K562 (cell line): ENCODE measurements around the gene ADAMTSL3. TPM values are rescaled to one million over a fixed set of nuclear protein-coding genes. Genes with fewer than 3 reads are reported as not detected.

Source experiments
- ATAC-seq: fragments of 200-7000 bp; cut with Tn5 transposase; 3 replicates; pipeline ENCODE4 v1.9.1; 2020; ENCODE audit warnings: moderate library complexity
- BruUV-seq: library from RNA; stranded (reverse); fragments of 400-500 nt; replicated peaks from 2 replicates; lab custom pipeline; 2021; lab: Mats Ljungman, UMichigan
- CTCF ChIA-PET: fragments of 300-600 bp; formaldehyde crosslinking; extraction: SDS; loops from one replicate; lab custom pipeline; 2021; ENCODE audit warnings: low intra/inter-chr PET ratio; lab: Yijun Ruan, JAX
- POLR2A ChIA-PET: fragments of 300-600, 350-650 bp; sonication (Branson Sonifier 250); formaldehyde crosslinking; extraction: SDS; loops from one replicate; lab custom pipeline; 2021; ENCODE audit warnings: antibody characterized with exemption, inconsistent platforms; lab: Yijun Ruan, JAX
- DNase-seq, 4 experiments: peaks; one replicate each; pipeline versions ENCODE4 v3.0.0 to v3.0.0-alpha.2; 2011 to 2018; ENCODE audit warnings: low spot score in 3 of 4, mixed read lengths in 3 of 4; ENCODE audit errors: extremely low read depth in 1 of 4
- FAIRE-seq: peaks from 2 replicates; lab custom pipeline; 2011; peaks lifted over from hg19 to GRCh38; lab: Jason Lieb, UNC
- H2AFZ ChIP-seq: 2 replicates; pipeline ENCODE4 v1.6.0; 2011; ENCODE audit warnings: low read depth, low read length, control low read depth, inconsistent platforms
- H3K27ac ChIP-seq: fragments of 200-600 bp; 3 replicates; pipeline ENCODE4 v1.8.0; 2011; ENCODE audit warnings: low read depth, mild to moderate bottlenecking, control low read depth, inconsistent platforms, low read length, moderate library complexity, mixed read lengths; ENCODE audit errors: extremely low read depth
- H3K27me3 ChIP-seq, 2 experiments: fragments of 300-600 bp in 1 of 2; 2 replicates in 1 of 2; 3 replicates in 1 of 2; pipeline versions ENCODE4 v1.6.0 to v1.8.0; 2011; ENCODE audit warnings: inconsistent platforms in 2 of 2, low read length in 2 of 2, mild to moderate bottlenecking in 1 of 2, mixed read lengths in 1 of 2, moderate library complexity in 1 of 2; ENCODE audit not compliant: control insufficient read depth in 2 of 2, insufficient read depth in 2 of 2
- H3K36me3 ChIP-seq: fragments of 300-600 bp; 3 replicates; pipeline ENCODE4 v1.8.0; 2011; ENCODE audit warnings: mild to moderate bottlenecking, low read length, inconsistent platforms; ENCODE audit not compliant: control insufficient read depth, insufficient read depth
- H3K4me1 ChIP-seq, 2 experiments: fragments of 200-600 bp in 1 of 2; replicated peaks in 1 of 2; 2 replicates in 1 of 2; 3 replicates in 1 of 2; pipeline versions ENCODE4 v1.5.1 to v1.8.0; 2011; ENCODE audit warnings: inconsistent platforms in 2 of 2, low read length in 2 of 2, mild to moderate bottlenecking in 1 of 2, mixed read lengths in 1 of 2, moderate library complexity in 1 of 2; ENCODE audit not compliant: control insufficient read depth in 2 of 2, insufficient read depth in 2 of 2
- H3K4me2 ChIP-seq: 2 replicates; pipeline ENCODE4 v1.6.1; 2011; ENCODE audit warnings: low read length, control low read depth, inconsistent platforms, mixed read lengths; ENCODE audit not compliant: insufficient read depth
- H3K4me3 ChIP-seq: fragments of 200-600 bp; sonication (generic), shearing (Covaris generic); 2 replicates; pipeline ENCODE4 v1.5.1; 2016; ENCODE audit warnings: control low read depth, inconsistent platforms
- H3K79me2 ChIP-seq: fragments of 200-600 bp; 3 replicates; pipeline ENCODE4 v1.8.0; 2011; ENCODE audit warnings: low read length, inconsistent platforms; ENCODE audit not compliant: control insufficient read depth, insufficient read depth
- H3K9ac ChIP-seq, 2 experiments: 2 replicates each; pipeline versions ENCODE4 v1.6.0 to v1.6.1; 2011; ENCODE audit warnings: low read depth in 2 of 2, low read length in 2 of 2, control low read depth in 1 of 2, inconsistent platforms in 1 of 2, mild to moderate bottlenecking in 1 of 2, mixed read lengths in 1 of 2; ENCODE audit not compliant: insufficient read depth in 1 of 2
- H3K9me1 ChIP-seq: one replicate; pipeline ENCODE4 v1.6.0; 2011; ENCODE audit warnings: inconsistent platforms, mild to moderate bottlenecking, low read length, moderate library complexity; ENCODE audit not compliant: control insufficient read depth, insufficient read depth
- H3K9me3 ChIP-seq: replicated peaks from 2 replicates; pipeline ENCODE4 v1.5.1; 2011; ENCODE audit warnings: low read depth, low read length, inconsistent platforms; ENCODE audit not compliant: control insufficient read depth, insufficient read depth
- H4K20me1 ChIP-seq: replicated peaks from 2 replicates; pipeline ENCODE4 v1.6.1; 2011; ENCODE audit warnings: low read length, inconsistent platforms, mixed read lengths; ENCODE audit not compliant: control insufficient read depth, insufficient read depth
- ATF7 ChIP-seq: fragments of 450-650 bp; IDR thresholded peaks from 2 replicates; pipeline ENCODE4 v1.7.1; 2014; ENCODE audit warnings: mild to moderate bottlenecking, moderate library complexity
- C11orf30 ChIP-seq: fragments of 450-650 bp; IDR thresholded peaks from 2 replicates; pipeline ENCODE4 v1.6.1; 2016; ENCODE audit warnings: low read depth, mild to moderate bottlenecking
- EZH2 ChIP-seq: IDR thresholded peaks from 2 replicates; pipeline ENCODE4 v1.6.1; 2012; ENCODE audit warnings: low read depth, mild to moderate bottlenecking, inconsistent platforms, low read length, borderline replicate concordance
- FOSL1 ChIP-seq: fragments of 200-800 bp; sonication (Bioruptor generic); conservative IDR thresholded peaks from 2 replicates; pipeline ENCODE4 v1.6.1; 2016; ENCODE audit warnings: missing genetic modification characterization, missing compliant biosample characterization
- GABPA ChIP-seq: fragments of 200-800 bp; sonication (Bioruptor generic); conservative IDR thresholded peaks from 2 replicates; pipeline ENCODE4 v1.6.1; 2016; ENCODE audit warnings: low read depth, missing genetic modification characterization, missing compliant biosample characterization
- JUND ChIP-seq, 2 experiments: IDR thresholded peaks; 2 replicates in 1 of 2; 3 replicates in 1 of 2; pipeline ENCODE4 v1.6.1; 2011; ENCODE audit warnings: borderline replicate concordance in 2 of 2, low read depth in 2 of 2, low read length in 2 of 2, improper control_type of control experiment in 1 of 2, missing biosample characterization in 1 of 2, missing genetic modification characterization in 1 of 2, missing genetic modification reagents in 1 of 2
- KLF1 ChIP-seq: fragments of 450-650 bp; IDR thresholded peaks from 2 replicates; pipeline ENCODE4 v1.6.1; 2016; ENCODE audit warnings: missing genetic modification characterization, missing compliant biosample characterization
- MTA3 ChIP-seq: fragments of 450-650 bp; formaldehyde crosslinking; IDR thresholded peaks from 2 replicates; pipeline ENCODE4 v1.6.1; 2017; ENCODE audit warnings: mild to moderate bottlenecking, borderline replicate concordance
- NFE2L1 ChIP-seq: fragments of 450-650 bp; IDR thresholded peaks from 2 replicates; pipeline ENCODE4 v1.6.1; 2016; ENCODE audit warnings: missing genetic modification characterization, low read depth, mild to moderate bottlenecking, missing compliant biosample characterization, moderate library complexity, borderline replicate concordance
- PBX2 ChIP-seq, 2 experiments: IDR thresholded peaks in 1 of 2; conservative IDR thresholded peaks in 1 of 2; 2 replicates each; pipeline ENCODE4 v1.6.1; 2016; ENCODE audit warnings: low read depth in 2 of 2, mild to moderate bottlenecking in 1 of 2, missing compliant biosample characterization in 1 of 2, missing genetic modification characterization in 1 of 2, moderate library complexity in 1 of 2
- POLR2A ChIP-seq: fragments of 450-650 bp; conservative IDR thresholded peaks from 2 replicates; pipeline ENCODE4 v1.6.1; 2016
- SMARCC2 ChIP-seq: fragments of 450-650 bp; IDR thresholded peaks from 2 replicates; pipeline ENCODE4 v1.6.1; 2017; ENCODE audit warnings: antibody characterized with exemption, moderate library complexity, mild to moderate bottlenecking, low read depth
- SUPT5H ChIP-seq: fragments of 450-650 bp; IDR thresholded peaks from 2 replicates; pipeline ENCODE4 v1.6.1; 2016
- ZBTB33 ChIP-seq: sonication (generic); formaldehyde crosslinking; IDR thresholded peaks from 2 replicates; pipeline ENCODE4 v1.8.1; 2023; ENCODE audit warnings: mild to moderate bottlenecking, missing genetic modification reagents
- ZNF253 ChIP-seq: fragments of 250-450 bp; sonication (Bioruptor Pico); conservative IDR thresholded peaks from 2 replicates; pipeline ENCODE4 v1.6.1; 2021; ENCODE audit warnings: mild to moderate bottlenecking
- ZNF398 ChIP-seq: fragments of 250-450 bp; sonication (Bioruptor Pico); IDR thresholded peaks from 2 replicates; pipeline ENCODE4 v1.8.0; 2021; ENCODE audit warnings: moderate library complexity, mild to moderate bottlenecking, inconsistent platforms
- WGBS: fragments of 100-300 bp; shearing (Covaris generic); methylation state at CpG from one replicate; pipeline ENCODE4 v1.1.6; 2016; ENCODE audit warnings: low coverage, mixed read lengths; ENCODE audit not compliant: insufficient coverage; ENCODE audit errors: missing lambda C conversion rate; 5-methylcytosine and 5-hydroxymethylcytosine counted together
- in situ Hi-C: fragments of 300-500 bp; cut with MboI; formaldehyde crosslinking; loops from 4 replicates; pipeline ENCODE4 v1.15.0; 2018; ENCODE audit warnings: inconsistent platforms, mixed read lengths
- intact Hi-C: fragments of 100-400 bp; cut with micrococcal nuclease; formaldehyde crosslinking; loops from 2 replicates; pipeline ENCODE4 v1.14.2; 2022
- polyA plus RNA-seq, 8 experiments: library from polyadenylated mRNA; depleted of rRNA in 4 of 8; stranded (reverse) in 5 of 8; unstranded in 3 of 8; fragments of >200 nt; fragmentation: Nextera tagmentation in 2 of 8; fragmentation: Illumina TruSeq in 1 of 8; extraction: Ambion mirVana in 2 of 8; extraction: Trizol in 1 of 8; gene quantifications; 2 replicates each; pipeline versions ENCODE4 v1.2.1 to v1.2.3, GENCODE V29; 2011 to 2014; ENCODE audit warnings: inconsistent platforms in 1 of 8, missing spikeins in 1 of 8
- total RNA-seq, 7 experiments: library from RNA; depleted of rRNA in 6 of 7; stranded (reverse); fragments of >200 nt in 6 of 7; fragmentation: Illumina TruSeq in 2 of 7; extraction: Trizol in 2 of 7; gene quantifications; 2 replicates each; pipeline versions ENCODE4 v1.2.1 to v1.2.3, GENCODE V29; 2011 to 2021; ENCODE audit warnings: low replicate concordance in 1 of 7

The ADAMTSL3 gene
- total and polyA plus RNA-seq, 9 of the 15 experiments (the other 6 are each of a cell fraction or from before 2014, with no cell fraction given), result 0.01 to 0.18 (median 0.07) TPM; not detected in 3

- H3K4me2 ChIP-seq, result no peak overlapping the region
- H3K9me3 ChIP-seq, result no peaks in the 10 kb centered on the region
- H3K9ac ChIP-seq, result no peak overlapping the region
- no peak overlapping the region for H2AFZ ChIP-seq
- H3K4me1 ChIP-seq, result no peaks in the 10 kb centered on the region; a peak in 1 of 5 replicates
- H3K27me3 ChIP-seq, result peaks cover 0 to 8% of the 10 kb centered on the region in 2 experiments; a peak in 2 of 5 replicates
- H4K20me1 ChIP-seq, result no peaks in the 10 kb centered on the region
- DNase-seq, result peak in 1 of 4 experiments; percentile 4
- no peak for ATAC-seq
- intact Hi-C loops, result no loop called here
- H3K9me1 ChIP-seq, result no peaks in the 10 kb centered on the region
- H3K79me2 ChIP-seq, result no peaks in the 10 kb centered on the region
- WGBS, result 0% methylated on average over 6 of the region's 6 CpGs
- no peak overlapping the region for H3K27ac ChIP-seq
- BruUV-seq, result no TSS peak
- no peaks in the 10 kb centered on the region for H3K36me3 ChIP-seq
- in situ Hi-C loops, result no loop called here
- POLR2A ChIA-PET, result no interaction called here
- CTCF ChIA-PET, result no interaction called here
- H3K4me3 ChIP-seq, result no peak overlapping the region
- no peak for FAIRE-seq
- TF ChIP-seq FOSL1 (tag) (peak; percentile 61; the same call in 1 of the 2 replicates), ZNF398 (CRISPR knock-in tag) (no peak), POLR2A (no peak), SMARCC2 (no peak), PBX2 (CRISPR knock-in tag; IDR thresholded peaks at IDR 0.05; ENCODE audit: low read depth) (no peak), PBX2 (tag; conservative IDR thresholded peaks at IDR 0.05; ENCODE audit: low read depth) (no peak), KLF1 (tag) (no peak), EZH2 (no peak), ZNF253 (CRISPR knock-in tag) (no peak), NFE2L1 (tag) (no peak), MTA3 (no peak), JUND (IDR thresholded peaks at IDR 0.05; ENCODE audit: borderline replicate concordance, low read depth, low read length) (peak; percentile 75), JUND (tag; IDR thresholded peaks at IDR 0.05; ENCODE audit: borderline replicate concordance, low read depth, low read length) (peak; percentile 66; the same call in 1 of the 3 replicates), C11orf30 (peak; percentile 9; the same call in 1 of the 2 replicates), GABPA (no peak), ATF7 (0 out of 2 replicates have a peak, but pooled peaks have one; percentile 11), SUPT5H (no peak), ZBTB33 (no peak)
These were observed 328.8 kb downstream of the ADAMTSL3 start for GRCh38 chr15:83982748-83983147.
